Activated naive CD8-positive, alpha-beta T cell treated with anti-CD3 and anti-CD28 coated beads, Interleukin-2, amount 50 U/mL, for 24 hours (primary cell): ENCODE results near the gene ESRRG.

Experiments
- ATAC-seq: fragments of 150-1000 bp; cut with Tn5 transposase; one replicate; pipeline ENCODE4 v1.10.0; 2021
- DNase-seq: peaks from one replicate; pipeline ENCODE4 v3.0.0; 2021
- H3K27ac Mint-ChIP-seq: one replicate; pipeline ENCODE4 v1.8.0; 2021; ENCODE audit warnings: mild to moderate bottlenecking, mixed read lengths
- H3K27me3 Mint-ChIP-seq: one replicate; pipeline ENCODE4 v1.8.0; 2021; ENCODE audit warnings: mixed read lengths
- H3K36me3 Mint-ChIP-seq: one replicate; pipeline ENCODE4 v1.8.0; 2021; ENCODE audit warnings: low read depth, mixed read lengths
- H3K4me1 Mint-ChIP-seq: one replicate; pipeline ENCODE4 v1.8.0; 2021; ENCODE audit warnings: mixed read lengths
- H3K4me3 Mint-ChIP-seq: one replicate; pipeline ENCODE4 v1.8.0; 2021; ENCODE audit warnings: mild to moderate bottlenecking, moderate library complexity, mixed read lengths
- H3K9me3 Mint-ChIP-seq: one replicate; pipeline ENCODE4 v1.8.0; 2021; ENCODE audit warnings: mixed read lengths

ESRRG gene

GRCh38 chr1:216679108-216679507 lies 44.1 kb downstream of the ESRRG start:
- DNase-seq (no peak), ATAC-seq (no peak)
- Mint-ChIP-seq H3K36me3 (no peaks in the 10 kb centered on the region), H3K4me1 (no peaks in the 10 kb centered on the region), H3K27ac (no peak overlapping the region), H3K9me3 (peaks cover 10% of the 10 kb centered on the region), H3K4me3 (no peak overlapping the region), H3K27me3 (no peaks in the 10 kb centered on the region)

- no peak for DNase-seq
- H3K4me3 Mint-ChIP-seq, result no peak overlapping the region
- ATAC-seq, result no peak
- H3K27ac Mint-ChIP-seq, result no peak overlapping the region
- no peaks in the 10 kb centered on the region for H3K36me3 Mint-ChIP-seq
- H3K9me3 Mint-ChIP-seq, result no peaks in the 10 kb centered on the region
- H3K27me3 Mint-ChIP-seq, result no peaks in the 10 kb centered on the region
- H3K4me1 Mint-ChIP-seq, result no peaks in the 10 kb centered on the region
Measured at GRCh38 chr1:216670118-216670883, 52.9 kb downstream of the ESRRG start.

DNA sequence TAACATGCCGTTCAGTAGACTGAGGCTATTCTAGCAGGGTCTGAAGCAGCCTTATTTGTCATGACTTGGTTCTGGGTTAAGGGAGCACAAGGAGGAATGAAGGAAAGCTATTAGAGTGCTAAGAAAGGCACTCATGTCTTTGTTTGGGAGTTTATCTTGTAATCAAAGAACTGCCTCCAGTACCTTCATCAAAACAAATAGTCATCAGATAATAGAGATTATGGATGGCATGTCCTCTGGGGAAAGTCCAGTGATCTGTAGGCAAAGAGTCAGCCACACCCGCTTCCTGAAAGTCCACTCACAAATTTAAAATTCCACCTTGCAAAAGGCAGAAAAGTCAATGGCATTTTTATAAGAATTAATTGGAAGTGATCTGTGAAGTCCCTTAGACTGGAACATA lies 56.8 kb downstream of the ESRRG start:
- Mint-ChIP-seq H3K9me3 (no peaks in the 10 kb centered on the region), H3K27ac (no peak overlapping the region), H3K27me3 (no peaks in the 10 kb centered on the region), H3K4me1 (no peaks in the 10 kb centered on the region), H3K4me3 (no peak overlapping the region), H3K36me3 (no peaks in the 10 kb centered on the region)
- ATAC-seq, result no peak
- no peak for DNase-seq

GRCh38 chr1:216665856-216666255 lies 57.4 kb downstream of the ESRRG start:
- DNase-seq, result no peak
- no peaks in the 10 kb centered on the region for H3K36me3 Mint-ChIP-seq
- H3K27ac Mint-ChIP-seq, result no peak overlapping the region
- no peaks in the 10 kb centered on the region for H3K4me1 Mint-ChIP-seq
- ATAC-seq, result no peak
- no peak overlapping the region for H3K4me3 Mint-ChIP-seq
- no peaks in the 10 kb centered on the region for H3K27me3 Mint-ChIP-seq
- H3K9me3 Mint-ChIP-seq, result no peaks in the 10 kb centered on the region

GRCh38 chr1:216665406-216665805 lies 57.8 kb downstream of the ESRRG start:
- H3K27me3 Mint-ChIP-seq, result no peaks in the 10 kb centered on the region
- no peaks in the 10 kb centered on the region for H3K9me3 Mint-ChIP-seq
- DNase-seq (no peak), ATAC-seq (no peak)
- H3K36me3 Mint-ChIP-seq, result no peaks in the 10 kb centered on the region
- no peaks in the 10 kb centered on the region for H3K4me1 Mint-ChIP-seq
- H3K4me3 Mint-ChIP-seq, result no peak overlapping the region
- H3K27ac Mint-ChIP-seq, result no peak overlapping the region

- H3K27ac Mint-ChIP-seq, result no peak overlapping the region
- no peaks in the 10 kb centered on the region for H3K27me3 Mint-ChIP-seq
- no peak overlapping the region for H3K4me3 Mint-ChIP-seq
- DNase-seq, result no peak
- no peaks in the 10 kb centered on the region for H3K4me1 Mint-ChIP-seq
- no peaks in the 10 kb centered on the region for H3K36me3 Mint-ChIP-seq
- ATAC-seq, result no peak
- no peaks in the 10 kb centered on the region for H3K9me3 Mint-ChIP-seq
Measured at GRCh38 chr1:216662681-216663080, 60.5 kb downstream of the ESRRG start.

- H3K4me3 Mint-ChIP-seq, result no peak overlapping the region
- no peaks in the 10 kb centered on the region for H3K9me3 Mint-ChIP-seq
- ATAC-seq (no peak), DNase-seq (no peak)
- H3K4me1 Mint-ChIP-seq, result no peaks in the 10 kb centered on the region
- no peaks in the 10 kb centered on the region for H3K36me3 Mint-ChIP-seq
- no peaks in the 10 kb centered on the region for H3K27me3 Mint-ChIP-seq
- no peak overlapping the region for H3K27ac Mint-ChIP-seq
Measured at GRCh38 chr1:216660561-216660960, 62.7 kb downstream of the ESRRG start.

GRCh38 chr1:216653001-216653400 lies 70.2 kb downstream of the ESRRG start:
- Mint-ChIP-seq H3K4me1 (no peaks in the 10 kb centered on the region), H3K4me3 (no peak overlapping the region), H3K9me3 (peaks cover 4% of the 10 kb centered on the region), H3K27ac (no peak overlapping the region), H3K27me3 (no peaks in the 10 kb centered on the region), H3K36me3 (no peaks in the 10 kb centered on the region)
- DNase-seq (no peak), ATAC-seq (no peak)

GRCh38 chr1:216651826-216652418 lies 71.3 kb downstream of the ESRRG start:
- DNase-seq, result no peak
- H3K4me1 Mint-ChIP-seq, result no peaks in the 10 kb centered on the region
- H3K27ac Mint-ChIP-seq, result no peak overlapping the region
- no peak for ATAC-seq
- H3K36me3 Mint-ChIP-seq, result no peaks in the 10 kb centered on the region
- peaks cover 4% of the 10 kb centered on the region for H3K9me3 Mint-ChIP-seq
- H3K4me3 Mint-ChIP-seq, result no peak overlapping the region
- no peaks in the 10 kb centered on the region for H3K27me3 Mint-ChIP-seq

- Mint-ChIP-seq H3K36me3 (no peaks in the 10 kb centered on the region), H3K27me3 (no peaks in the 10 kb centered on the region), H3K4me1 (no peaks in the 10 kb centered on the region), H3K27ac (no peak overlapping the region), H3K9me3 (peaks cover 16% of the 10 kb centered on the region), H3K4me3 (no peak overlapping the region)
- ATAC-seq, result no peak
- DNase-seq, result no peak
Measured at GRCh38 chr1:216643176-216643575, 80.1 kb downstream of the ESRRG start.

DNA sequence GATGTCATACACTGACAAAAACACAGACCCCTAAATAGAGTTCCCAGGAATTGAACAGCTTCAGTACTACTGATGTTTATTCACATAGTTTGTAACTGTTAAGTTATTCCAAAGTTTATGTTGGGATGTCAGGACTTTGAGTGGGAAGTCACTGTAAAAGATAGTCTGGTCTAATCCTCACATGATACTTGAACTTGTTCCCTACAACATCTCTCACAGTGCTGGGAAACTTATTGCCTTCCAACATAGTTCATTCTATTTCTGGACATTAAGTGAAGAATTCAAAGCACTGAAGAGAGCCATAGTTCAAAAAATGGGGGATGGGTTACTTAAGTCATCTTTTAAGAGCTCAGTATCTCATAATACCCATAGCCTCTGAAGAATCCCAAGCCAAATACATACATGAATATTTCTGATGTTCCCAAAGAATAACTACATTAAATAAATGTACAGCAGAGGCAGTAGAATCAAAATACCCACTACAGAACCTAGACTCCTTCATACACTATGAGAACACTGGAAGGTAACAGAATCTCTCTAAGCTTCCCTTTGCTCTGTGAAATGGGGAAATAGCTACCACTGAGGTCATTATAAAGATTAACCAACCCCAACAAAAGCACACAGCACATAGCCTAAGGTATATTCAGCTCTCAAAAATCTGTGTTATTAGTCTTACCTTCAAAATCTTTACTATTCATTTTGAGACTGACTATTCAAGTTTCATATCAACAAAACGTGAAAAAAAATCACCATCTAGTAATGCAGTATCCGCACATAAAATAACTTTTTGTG lies 81.4 kb downstream of the ESRRG start:
- Mint-ChIP-seq H3K27ac (no peak overlapping the region), H3K4me3 (no peak overlapping the region), H3K36me3 (no peaks in the 10 kb centered on the region), H3K4me1 (no peaks in the 10 kb centered on the region), H3K9me3 (peaks cover 16% of the 10 kb centered on the region), H3K27me3 (no peaks in the 10 kb centered on the region)
- no peak for DNase-seq
- ATAC-seq, result no peak

DNA sequence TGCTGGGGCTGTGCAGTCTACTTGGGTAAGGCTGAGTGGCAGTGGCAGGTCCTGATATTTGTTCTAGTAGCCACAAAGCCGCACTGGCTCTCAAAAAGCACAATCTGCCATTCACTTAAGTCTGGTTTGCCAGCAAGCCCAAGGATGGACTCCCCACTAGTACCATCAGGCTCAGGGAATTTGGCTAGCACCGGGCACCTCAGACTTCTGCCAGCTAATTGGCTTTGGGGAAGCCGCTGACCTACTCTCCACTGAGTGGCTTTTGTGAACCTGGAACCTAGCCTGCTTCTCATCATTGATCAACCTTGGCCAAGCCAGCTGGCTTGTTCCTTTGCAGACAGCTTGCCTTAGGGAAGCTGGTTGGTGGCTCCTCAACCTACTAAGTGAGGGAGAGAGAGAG lies 83.1 kb downstream of the ESRRG start:
- H3K4me1 Mint-ChIP-seq, result no peaks in the 10 kb centered on the region
- ATAC-seq (no peak), DNase-seq (no peak)
- no peaks in the 10 kb centered on the region for H3K27me3 Mint-ChIP-seq
- no peak overlapping the region for H3K4me3 Mint-ChIP-seq
- H3K36me3 Mint-ChIP-seq, result no peaks in the 10 kb centered on the region
- no peak overlapping the region for H3K27ac Mint-ChIP-seq
- H3K9me3 Mint-ChIP-seq, result peaks cover 10% of the 10 kb centered on the region

GRCh38 chr1:216632980-216633379 lies 90.2 kb downstream of the ESRRG start:
- Mint-ChIP-seq H3K27me3 (no peaks in the 10 kb centered on the region), H3K9me3 (peaks cover 4% of the 10 kb centered on the region), H3K4me3 (no peak overlapping the region), H3K4me1 (no peaks in the 10 kb centered on the region), H3K27ac (no peak overlapping the region), H3K36me3 (no peaks in the 10 kb centered on the region)
- ATAC-seq (no peak), DNase-seq (no peak)

- DNase-seq (no peak), ATAC-seq (no peak)
- Mint-ChIP-seq H3K4me3 (no peak overlapping the region), H3K27ac (no peak overlapping the region), H3K4me1 (no peaks in the 10 kb centered on the region), H3K36me3 (no peaks in the 10 kb centered on the region), H3K9me3 (peaks cover 4% of the 10 kb centered on the region), H3K27me3 (no peaks in the 10 kb centered on the region)
Measured at GRCh38 chr1:216630532-216630931, 92.7 kb downstream of the ESRRG start.

GRCh38 chr1:216627252-216627651 lies 96.0 kb downstream of the ESRRG start:
- H3K27me3 Mint-ChIP-seq, result no peaks in the 10 kb centered on the region
- no peak overlapping the region for H3K4me3 Mint-ChIP-seq
- ATAC-seq, result no peak
- no peaks in the 10 kb centered on the region for H3K36me3 Mint-ChIP-seq
- H3K9me3 Mint-ChIP-seq, result peaks cover 4% of the 10 kb centered on the region
- H3K4me1 Mint-ChIP-seq, result no peaks in the 10 kb centered on the region
- DNase-seq, result no peak
- H3K27ac Mint-ChIP-seq, result no peak overlapping the region
